Esophagus muscularis mucosa (tissue), 3 donors: ENCODE data around the gene CCDC82.

ENCODE experiments used
- CTCF ChIP-seq, 3 experiments: fragments of 200-600 bp in 2 of 3; fragments of 450-650 bp in 1 of 3; sonication (generic) in 2 of 3; IDR thresholded peaks; one replicate each; pipeline ENCODE4 v1.5.1; 2017 to 2019; ENCODE audit warnings: antibody characterized with exemption in 3 of 3, mild to moderate bottlenecking in 2 of 3, moderate library complexity in 1 of 3
- POLR2A ChIP-seq: fragments of 450-650 bp; IDR thresholded peaks from one replicate; pipeline ENCODE4 v1.6.1; 2017; ENCODE audit warnings: antibody characterized with exemption, moderate library complexity, mild to moderate bottlenecking, low read depth
- POLR2AphosphoS5 ChIP-seq, 2 donors: sonication (generic); formaldehyde crosslinking; IDR thresholded peaks; one replicate each; pipeline ENCODE4 v1.6.1; 2017; ENCODE audit warnings: antibody characterized with exemption in 2 of 2

GRCh38 chr11:96356848-96357247 is 32.9 kb downstream of the CCDC82 start:
- TF ChIP-seq CTCF (IDR thresholded peaks at IDR 0.05) (no peak), POLR2A (no peak), POLR2AphosphoS5 (IDR thresholded peaks at IDR 0.05) (no peak)
